T-helper 9 cell (primary cell): ENCODE results near the gene WFS1.

Experiments used
- DNase-seq: peaks from one replicate; pipeline ENCODE4 v3.0.0-alpha.2; 2020

The WFS1 gene

DNA sequence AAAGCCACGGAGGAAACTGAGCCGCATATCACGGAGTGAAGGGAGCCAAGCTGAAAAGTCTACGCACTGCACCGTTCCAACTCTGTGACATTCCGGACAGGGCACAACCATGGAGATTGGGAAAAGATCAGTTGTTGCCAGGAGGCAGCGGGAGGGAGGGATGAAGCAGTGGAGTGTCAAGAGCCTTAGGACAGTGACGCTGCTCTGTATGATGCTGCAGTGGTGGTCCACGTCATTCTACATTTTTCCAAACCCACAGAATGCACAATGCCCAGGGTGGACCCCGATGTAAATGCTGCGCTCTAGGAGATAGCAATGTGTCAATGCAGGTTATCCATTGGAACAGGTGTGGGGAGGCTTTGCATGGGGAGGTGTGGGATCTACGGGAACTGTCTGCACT is 7.5 kb upstream of the WFS1 start:
- DNase-seq = no peak

DNA sequence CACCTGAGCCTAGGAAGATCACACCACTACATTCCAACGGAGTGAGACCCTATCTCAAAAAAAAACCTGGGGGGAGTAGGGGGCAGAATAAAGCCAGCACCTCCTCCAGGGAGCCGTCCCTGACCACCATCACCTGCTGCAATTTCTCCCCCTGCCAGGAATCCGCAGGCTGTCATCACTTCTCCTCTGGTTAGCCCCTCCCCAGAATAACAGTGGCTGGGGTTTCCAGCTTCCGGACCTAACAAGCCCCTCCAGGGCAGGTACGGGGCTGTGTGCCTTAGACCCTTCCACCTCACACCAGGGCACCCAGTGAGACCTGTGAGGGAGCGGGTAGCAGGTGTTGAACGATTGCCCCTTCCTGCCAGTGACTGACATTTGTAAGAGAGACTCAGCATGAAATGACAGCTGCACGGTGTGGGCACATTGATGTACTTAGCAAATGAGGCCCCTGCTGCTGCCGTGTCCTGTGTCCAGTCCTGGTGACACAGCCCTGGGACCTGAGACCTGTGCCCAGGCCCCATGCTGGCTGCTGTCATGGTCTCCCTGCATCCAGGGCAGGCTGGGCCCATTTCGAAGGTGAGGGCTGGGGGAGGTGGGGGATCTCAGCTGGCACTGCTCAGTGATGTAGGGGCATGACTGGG is 6.7 kb upstream of the WFS1 start:
- no peak for DNase-seq

DNA sequence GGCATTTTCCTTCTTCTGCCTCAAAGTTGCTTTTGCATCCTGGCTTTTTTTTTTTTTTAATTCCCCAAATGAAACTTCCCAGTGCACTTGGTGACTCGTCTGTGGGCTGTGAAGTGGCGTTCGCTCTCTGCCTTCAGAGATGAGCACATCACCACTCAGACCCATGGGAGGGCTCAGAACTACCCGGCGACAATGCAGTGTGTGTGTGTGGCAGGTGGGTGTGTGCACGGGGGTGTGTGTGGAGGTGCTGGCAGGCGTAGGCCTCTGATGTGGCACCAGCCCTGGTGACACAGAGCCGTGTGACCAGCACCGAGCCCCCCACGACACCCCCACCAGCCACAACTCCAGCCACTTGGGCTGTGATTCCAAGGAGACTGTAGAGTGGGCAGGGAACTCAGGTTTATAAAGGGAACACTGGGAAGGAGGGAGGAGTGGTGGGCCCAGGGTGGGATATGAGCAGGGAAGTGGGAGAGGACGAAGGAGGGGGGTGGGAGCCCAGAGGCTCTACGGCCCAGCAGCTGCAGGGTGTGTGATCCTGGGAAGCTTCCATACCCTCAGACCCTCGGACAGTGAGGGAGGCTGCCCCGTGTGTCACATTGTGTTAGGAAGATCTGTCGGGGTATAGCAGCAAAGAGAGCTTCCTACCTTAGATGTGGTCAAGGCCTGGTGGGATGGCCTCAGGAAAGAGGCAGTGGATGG is 6.0 kb upstream of the WFS1 start:
- DNase-seq = no peak

DNA sequence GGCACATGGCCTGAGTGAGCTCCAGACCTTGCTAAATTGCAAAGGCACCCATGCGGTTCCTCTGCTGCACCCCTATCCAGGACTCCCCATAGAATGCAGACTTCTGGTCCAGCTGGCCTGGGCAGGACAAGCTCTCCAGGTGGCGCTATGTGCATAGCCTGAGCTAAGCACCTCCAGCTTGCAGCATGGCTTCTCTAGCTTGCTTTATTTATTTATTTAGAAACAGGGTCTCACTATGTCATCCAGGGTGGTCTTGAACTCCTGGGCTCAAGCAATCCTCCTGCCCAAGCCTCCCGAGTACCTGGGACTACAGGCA is 5.5 kb upstream of the WFS1 start:
- DNase-seq = no peak

DNA sequence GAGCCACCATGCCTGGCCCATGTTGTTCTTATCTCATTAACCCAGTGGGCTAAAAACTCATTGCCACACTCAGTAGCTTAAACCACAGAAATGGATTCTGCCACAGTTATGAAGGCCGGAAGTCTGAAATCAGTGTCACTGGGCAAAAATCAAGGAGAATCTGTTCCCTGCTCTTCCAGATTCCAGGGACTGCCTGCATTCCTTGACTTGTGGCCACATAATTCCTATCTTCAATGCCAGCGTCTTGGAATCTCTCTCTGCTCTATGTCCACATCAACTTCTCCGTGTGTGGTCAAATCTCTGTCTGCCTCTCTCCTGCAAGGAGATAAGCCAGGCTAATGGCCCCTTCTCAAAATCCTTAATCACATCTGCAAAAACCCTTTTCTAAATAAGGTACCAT is 4.1 kb upstream of the WFS1 start:
- no peak for DNase-seq

DNA sequence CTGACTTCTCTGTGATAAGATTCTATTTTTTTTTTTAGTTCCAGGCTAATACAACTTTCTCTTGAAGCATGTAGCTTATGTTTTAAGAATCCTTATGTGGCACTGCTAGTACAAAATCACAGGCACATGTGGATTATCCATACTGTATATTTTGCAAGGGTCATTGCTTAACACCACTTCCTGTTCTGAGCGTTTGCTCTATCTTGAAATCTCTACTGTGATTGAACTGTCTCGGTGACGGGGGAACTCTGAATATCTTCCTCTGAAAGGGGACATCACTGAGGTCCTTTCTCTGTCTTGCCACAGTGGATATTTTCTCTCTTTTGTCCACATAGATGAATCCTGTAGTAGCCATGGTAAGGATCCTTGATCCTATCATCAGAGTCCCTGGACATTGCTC is 2.1 kb upstream of the WFS1 start:
- DNase-seq = no peak

DNA sequence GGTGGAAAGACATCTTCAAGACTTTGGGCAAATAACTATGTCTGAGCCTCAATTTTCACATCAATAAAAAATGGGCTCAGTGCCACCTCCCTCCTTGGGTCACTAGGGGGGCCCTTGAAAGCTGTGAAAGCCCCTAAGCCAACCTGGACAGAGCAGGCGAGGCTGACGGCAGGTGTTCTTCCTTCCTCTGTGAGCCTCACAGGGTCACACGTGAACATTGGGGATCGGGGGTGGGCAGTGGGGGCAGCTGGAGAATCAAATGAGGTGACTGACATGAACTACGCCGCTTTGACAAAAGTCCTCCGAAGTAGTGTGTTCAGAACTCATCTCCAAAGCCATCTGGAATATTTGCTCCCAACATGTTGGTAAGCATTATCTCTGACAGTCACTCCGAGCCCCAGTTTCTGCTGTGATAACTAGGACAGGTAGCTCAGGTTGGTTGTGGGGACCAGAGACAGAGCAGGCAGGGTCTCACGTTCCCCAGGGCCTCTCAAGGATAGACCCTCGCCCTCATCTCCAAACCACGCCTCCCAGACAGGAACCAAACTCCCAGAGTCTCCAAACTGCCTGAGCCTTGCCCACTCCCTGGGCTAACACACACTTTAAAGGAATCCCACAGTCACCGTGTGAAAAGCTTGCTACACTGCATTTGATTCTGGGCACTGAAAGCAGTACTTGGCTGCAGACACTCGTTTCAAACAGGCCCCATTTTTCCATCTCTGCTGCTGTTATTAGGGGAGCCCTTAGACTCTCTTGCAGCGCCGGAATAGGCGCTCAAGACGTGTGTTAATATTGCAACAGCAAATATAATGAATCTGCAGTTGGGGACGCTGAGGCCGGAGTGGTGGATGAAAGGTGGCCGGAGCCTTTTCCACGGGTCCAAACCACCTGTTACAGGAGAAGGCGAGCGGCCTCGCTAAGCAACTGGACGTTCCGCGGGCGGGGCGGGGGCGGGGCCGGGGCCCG is 717 bp upstream of the WFS1 start:
- no peak for DNase-seq

DNA sequence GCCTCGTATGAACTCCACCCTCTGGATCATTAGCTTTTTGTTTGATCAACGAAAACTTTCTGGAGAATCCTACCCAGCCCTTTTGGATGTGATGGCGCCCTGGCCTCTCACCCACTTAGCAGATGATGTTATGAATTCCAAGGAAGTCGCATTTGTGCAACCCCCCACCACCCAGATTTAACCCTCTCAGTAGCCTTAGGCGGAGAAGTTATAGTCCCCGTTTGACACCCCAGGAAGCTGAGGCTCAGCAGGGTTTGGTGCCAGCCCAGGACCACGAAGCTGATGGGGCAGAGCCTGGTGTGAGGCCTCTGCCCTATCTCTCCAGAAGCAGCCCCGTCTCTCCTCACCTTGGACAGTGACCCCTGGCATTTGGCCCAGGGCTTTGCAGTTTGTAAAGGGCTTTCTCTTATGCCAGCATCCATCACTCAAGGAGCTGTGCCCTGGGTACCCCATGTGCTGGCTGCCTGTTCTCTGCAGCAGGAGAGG is 1.0 kb downstream of the WFS1 start:
- DNase-seq = no peak

DNA sequence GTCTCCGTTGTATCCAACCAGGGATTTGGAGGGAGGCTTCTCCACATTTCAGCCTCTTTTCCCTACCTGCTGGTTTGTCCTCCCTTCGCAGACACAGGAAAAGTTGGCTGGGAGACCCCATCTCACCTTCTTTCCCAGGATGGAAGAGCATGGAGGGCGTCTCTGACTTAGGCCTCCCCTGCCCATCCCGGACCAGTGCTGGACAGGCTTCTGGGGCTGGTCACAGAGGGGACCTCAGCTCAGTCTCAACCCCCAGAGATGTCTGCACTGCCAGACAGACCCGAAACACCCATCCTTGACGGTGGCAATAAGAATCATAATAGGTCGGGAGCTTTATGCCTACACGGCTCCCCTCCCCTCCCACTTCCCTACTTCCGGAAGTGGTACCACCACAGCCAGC is 1.6 kb downstream of the WFS1 start:
- no peak for DNase-seq

DNA sequence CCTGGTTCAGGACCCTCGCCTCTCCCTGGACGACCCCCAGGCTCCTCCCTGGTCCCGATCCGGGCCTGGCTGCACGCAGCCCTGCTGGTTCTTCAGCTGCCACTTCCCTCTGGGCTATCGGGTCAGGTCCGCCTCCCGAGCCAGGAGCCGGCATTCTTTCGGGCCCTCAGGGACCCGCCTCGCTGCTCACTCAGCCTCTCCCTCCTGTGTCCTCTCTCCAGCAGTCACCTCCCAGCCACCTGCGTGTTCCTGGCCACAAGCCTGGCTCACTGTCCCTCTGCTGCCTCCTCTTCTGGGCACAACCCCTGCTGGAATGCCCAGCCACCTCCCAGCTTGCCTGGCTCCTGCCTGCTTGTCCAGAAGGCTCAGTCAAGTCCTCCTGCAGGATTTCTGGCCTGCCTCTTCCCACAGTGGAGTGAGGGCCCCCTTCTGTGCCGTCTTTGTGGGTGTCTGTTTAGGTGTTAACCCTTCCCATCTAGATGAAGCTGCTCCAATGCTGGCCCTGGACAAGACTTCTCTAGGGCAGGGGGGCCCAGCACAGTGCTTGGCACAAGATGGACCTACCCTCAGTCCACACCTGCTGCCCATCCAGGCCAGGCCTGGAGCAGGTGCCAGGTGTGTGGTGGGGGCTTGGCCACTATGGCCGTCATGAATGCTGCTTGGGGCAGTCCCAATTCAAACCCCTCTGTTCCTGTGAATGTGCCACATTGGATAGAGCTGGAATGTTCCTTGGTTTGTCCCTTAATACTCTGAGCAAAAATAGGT is 2.2 kb downstream of the WFS1 start:
- no peak for DNase-seq

DNA sequence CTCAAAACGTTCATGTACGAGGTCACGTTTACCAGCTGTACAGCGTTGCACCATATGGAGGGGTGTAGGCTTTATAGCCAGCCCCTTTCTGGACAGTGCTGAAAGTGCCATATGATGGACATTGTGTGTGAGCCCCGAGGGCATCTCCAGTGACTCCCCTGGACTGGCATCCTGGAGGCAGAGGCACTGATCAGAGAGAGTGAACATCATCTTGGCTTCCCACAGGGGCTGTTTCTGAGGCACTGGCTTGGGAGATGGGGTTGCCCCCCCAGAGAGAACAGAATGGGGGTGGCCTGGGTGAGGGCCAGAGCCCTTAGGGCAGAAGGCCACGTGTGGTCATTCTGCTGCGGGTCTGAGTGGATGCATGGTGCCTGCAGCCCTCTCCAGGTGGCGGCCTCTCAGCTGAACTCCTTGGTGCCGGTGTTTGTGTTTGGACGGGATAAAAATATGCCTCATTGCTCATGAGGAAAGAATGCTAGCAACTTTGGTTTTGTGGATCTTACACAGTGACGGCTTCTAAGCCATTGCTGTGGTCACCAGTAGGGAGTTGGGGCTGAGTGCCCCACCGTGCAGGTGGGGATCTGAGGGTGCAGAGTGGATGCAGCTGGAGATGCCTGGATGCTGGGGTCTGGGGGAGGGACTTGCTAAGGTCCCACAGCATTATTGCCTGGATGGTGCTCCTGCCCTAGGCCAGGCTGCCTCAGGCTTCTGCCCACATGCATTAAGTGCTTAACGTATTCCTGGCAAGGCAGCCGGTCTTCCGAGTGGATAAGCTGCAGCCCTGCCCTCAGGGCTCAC is 3.4 kb downstream of the WFS1 start:
- no peak for DNase-seq

DNA sequence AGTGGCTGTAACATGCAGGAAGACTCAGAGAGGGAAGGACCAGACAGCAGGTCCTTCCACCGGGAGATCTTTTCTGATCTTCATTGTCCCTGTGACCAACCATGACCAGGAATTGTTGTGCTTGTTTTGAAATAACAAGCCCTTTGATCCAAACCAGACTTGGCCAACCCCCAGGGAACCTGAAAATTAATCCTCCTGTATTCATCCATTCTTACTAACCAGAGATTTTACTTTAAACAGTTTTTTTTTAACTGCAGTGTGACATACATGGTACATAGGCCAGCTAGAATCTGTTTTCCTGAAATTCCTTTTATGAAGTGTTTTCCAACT is 4.0 kb downstream of the WFS1 start:
- no peak for DNase-seq

DNA sequence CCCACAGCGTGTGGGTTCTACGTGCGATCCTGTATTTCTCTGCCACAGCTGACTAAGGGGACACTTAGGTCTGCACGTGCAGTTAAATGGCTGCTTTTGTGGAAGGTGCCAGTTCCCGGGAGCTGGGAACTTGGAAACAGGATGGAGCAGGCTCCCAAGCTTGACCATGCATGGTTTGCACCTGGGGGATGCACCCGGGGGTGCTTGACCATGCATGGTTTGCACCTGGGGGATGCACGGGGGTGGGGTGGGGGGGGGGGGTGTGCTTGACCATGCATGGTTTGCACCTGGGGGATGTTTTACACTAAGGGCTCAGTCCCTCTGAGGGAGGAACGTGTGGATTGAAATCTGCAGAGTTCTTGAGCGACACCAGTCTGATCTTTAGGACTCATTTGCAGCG is 5.7 kb downstream of the WFS1 start:
- no peak for DNase-seq

DNA sequence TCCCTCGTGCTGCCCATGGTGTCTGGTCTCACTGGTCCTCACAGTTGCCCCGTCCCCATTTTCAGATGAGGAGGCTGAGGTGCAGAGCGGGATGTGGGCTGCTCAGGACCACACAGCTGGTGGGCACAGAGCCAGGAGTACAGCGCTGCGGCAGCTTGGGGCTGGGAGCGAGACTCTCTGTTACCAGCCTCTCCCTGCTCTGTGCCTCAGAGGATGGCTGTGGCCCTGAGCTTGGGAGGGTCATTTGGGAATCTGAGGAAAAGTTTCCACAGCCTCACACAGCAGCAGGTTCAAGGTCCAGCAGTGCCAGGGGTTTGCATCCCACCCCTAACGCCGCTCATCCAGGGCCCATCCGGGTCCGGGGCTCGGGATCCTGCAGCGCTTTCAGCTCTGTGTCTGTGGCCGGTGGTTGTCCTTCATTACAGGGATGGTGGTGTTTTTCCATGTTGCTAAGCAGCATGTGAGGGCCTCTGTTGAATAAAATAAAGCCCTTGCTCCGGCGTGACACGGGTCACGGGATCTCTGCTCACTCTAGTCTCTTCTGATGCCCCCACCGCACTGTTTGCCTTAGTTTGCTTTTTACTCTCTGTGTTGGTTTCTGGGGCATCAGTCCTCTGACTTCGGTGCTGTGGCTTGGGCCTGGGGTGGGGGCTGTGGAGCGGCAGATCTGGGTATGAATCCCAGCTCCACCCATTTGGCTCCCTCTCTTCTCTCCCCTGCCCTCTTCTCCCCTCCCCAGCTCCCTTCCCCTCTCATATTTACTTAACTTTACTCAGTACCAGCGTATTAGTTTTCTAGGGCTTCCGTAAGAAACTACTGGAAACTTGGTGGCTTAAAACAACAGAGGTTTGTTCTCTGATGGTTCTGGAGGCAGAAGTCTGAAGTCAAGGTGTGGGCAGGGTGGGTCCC is 6.5 kb downstream of the WFS1 start:
- DNase-seq = no peak

DNA sequence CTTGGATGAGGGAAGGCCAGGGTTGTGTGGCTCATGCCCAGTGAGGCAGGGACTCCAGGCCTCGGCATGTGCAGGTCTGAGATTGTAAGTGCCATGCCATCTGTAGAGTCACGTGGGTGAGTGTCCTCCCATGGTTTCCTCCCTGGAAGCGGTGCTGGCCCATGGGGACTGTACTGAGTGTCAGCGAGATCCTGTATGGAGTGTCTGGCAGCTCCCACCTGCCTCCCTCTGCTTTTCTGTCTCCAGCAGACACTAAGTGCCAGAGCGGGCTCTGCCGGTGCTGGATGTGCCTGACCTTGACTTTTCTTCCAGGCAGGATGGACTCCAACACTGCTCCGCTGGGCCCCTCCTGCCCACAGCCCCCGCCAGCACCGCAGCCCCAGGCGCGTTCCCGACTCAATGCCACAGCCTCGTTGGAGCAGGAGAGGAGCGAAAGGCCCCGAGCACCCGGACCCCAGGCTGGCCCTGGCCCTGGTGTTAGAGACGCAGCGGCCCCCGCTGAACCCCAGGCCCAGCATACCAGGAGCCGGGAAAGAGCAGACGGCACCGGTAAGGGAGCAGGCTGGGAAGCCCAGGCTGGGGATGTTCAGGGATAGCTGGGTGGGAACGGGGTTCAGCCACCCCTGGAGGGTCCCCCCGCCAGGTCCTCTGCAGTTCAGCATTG is 7.6 kb downstream of the WFS1 start:
- DNase-seq = no peak

DNA sequence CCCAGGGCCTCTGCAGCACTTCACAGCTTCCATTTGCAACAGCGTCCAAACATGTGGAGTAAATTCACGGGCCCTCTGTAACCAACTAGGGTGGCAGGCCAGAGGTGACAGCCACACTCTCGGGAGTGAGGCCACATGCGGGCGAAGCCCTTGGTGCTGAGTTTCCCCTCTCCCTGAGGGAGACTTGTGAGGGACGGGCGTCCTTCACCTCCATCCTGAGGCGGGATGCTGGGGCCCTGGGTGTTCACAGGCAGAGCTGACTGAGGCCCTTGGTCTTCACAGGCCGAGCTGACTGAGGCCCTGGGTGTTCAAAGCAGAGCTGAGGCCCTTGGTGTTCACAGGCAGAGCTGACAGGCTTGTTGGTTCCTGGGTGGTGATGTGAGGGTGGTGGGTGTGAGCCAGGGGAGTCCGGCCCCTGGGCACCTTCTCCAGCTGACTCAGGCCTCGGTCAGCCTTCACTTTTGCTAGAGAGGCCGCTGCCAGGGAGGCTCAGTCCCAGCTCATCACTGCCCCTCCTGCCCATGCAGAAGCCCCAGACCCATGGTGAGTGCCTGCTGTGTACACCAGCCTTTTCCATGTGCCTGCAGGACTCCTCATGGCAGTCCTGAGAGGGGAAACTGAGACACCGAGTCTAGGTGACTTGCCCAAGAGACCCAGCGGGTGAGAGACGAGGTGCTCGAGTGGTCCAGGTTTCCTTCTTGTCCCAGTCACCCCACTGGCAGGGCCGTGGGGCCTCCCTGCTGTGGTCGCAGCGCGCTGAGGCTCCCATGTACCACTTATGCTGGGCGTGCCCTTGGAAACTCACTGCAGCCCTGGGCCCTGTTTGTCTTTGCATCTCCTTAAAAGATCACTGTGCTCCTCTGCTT is 8.5 kb downstream of the WFS1 start:
- no peak for DNase-seq

DNA sequence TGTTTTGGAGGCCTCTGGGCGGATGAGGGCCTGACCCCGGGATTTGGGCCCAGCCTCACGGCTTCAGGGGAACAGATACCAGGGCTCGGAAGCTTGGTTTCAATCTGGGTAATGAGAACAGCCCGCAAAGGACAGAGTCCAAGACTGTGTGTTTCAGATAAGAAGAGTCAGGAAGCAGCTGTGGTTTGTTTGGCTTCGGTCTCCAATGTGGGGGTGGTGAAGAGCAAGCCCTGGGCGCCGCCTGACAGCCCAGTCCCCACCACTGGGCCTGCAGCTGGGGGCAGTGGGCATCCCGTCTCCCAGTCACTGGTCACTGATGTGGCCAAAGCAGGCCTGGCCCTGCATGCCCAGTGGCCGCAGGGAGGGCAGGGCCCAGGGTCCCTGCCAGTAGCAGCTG is 9.1 kb downstream of the WFS1 start:
- DNase-seq = no peak

DNA sequence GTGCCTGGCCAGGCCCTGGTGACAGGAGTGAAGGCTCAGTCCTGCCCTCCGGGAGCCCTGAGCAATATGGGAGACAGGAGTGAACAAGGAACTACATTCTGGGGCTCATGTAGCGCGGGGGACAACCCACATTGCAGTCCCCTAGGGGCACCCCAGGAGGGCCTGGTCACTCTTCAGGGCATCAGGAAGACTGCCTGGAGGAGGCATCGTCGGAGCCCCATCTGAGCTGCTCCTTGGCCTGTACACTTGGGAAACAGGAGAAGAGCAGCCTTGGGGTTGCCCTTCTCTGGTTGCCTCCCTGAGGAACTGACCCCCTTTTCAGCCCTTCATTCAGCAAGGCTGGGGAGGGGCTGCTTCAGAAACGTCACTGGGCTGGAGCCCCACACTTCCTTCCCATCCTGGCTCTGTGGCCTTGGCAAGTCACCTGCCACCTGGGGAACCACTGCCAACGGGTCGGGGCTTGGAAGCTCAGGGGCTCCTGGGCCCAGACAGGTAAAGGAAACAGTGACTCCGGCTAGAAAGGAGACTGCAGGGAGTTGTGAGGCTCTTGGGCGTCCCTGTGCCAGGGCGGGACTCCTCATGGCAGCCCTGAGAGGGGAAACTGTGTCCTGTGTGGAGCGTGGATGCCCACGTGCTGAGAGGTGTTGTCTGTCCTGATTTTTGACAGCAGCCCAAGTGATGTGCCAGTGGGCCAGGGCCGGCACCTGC is 10.1 kb downstream of the WFS1 start:
- no peak for DNase-seq
